ENCODE measurements around the gene PIM1.

GRCh38 chr6:37188962-37189510, 19.1 kb downstream of the PIM1 start:
- TF ChIP-seq, protein P1, sequence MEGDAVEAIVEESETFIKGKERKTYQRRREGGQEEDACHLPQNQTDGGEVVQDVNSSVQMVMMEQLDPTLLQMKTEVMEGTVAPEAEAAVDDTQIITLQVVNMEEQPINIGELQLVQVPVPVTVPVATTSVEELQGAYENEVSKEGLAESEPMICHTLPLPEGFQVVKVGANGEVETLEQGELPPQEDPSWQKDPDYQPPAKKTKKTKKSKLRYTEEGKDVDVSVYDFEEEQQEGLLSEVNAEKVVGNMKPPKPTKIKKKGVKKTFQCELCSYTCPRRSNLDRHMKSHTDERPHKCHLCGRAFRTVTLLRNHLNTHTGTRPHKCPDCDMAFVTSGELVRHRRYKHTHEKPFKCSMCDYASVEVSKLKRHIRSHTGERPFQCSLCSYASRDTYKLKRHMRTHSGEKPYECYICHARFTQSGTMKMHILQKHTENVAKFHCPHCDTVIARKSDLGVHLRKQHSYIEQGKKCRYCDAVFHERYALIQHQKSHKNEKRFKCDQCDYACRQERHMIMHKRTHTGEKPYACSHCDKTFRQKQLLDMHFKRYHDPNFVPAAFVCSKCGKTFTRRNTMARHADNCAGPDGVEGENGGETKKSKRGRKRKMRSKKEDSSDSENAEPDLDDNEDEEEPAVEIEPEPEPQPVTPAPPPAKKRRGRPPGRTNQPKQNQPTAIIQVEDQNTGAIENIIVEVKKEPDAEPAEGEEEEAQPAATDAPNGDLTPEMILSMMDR (IDR thresholded peaks at IDR 0.05; ENCODE audit: insufficient read depth, low read length), result no peak
- TF ChIP-seq POLR2AphosphoS5 (IDR thresholded peaks at IDR 0.05; ENCODE audit: low read depth) (no peak), REST (IDR thresholded peaks at IDR 0.05; ENCODE audit: insufficient replicate concordance, low read depth) (no peak)

Measured in HL-60 (cell line).